ENCODE measurements around the gene RHBDD1.

DNA sequence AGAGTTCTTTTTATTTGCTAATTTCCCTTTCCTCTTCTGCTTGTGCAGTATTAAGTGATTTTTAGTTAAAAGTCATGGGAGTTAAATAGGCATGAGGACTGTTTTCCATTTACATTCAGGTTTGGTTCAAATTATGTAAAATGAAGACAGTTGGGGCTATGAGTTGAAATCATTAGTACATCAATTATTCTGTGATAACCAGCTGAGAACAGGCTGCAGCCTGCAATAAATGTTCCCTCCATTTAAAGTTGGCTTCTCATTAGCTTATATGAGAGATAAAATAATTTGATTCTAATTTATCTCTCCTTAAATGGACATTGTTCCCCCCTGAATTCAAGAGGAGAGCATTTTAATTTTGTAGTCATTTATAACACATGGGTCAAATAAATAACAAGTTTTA, 48.3 kb downstream of the RHBDD1 start:
- TF ChIP-seq, protein P1, sequence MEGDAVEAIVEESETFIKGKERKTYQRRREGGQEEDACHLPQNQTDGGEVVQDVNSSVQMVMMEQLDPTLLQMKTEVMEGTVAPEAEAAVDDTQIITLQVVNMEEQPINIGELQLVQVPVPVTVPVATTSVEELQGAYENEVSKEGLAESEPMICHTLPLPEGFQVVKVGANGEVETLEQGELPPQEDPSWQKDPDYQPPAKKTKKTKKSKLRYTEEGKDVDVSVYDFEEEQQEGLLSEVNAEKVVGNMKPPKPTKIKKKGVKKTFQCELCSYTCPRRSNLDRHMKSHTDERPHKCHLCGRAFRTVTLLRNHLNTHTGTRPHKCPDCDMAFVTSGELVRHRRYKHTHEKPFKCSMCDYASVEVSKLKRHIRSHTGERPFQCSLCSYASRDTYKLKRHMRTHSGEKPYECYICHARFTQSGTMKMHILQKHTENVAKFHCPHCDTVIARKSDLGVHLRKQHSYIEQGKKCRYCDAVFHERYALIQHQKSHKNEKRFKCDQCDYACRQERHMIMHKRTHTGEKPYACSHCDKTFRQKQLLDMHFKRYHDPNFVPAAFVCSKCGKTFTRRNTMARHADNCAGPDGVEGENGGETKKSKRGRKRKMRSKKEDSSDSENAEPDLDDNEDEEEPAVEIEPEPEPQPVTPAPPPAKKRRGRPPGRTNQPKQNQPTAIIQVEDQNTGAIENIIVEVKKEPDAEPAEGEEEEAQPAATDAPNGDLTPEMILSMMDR (IDR thresholded peaks at IDR 0.05; ENCODE audit: low read depth, low read length, missing input control) = no peak
- TF ChIP-seq FOXA1 (IDR thresholded peaks at IDR 0.05) = no peak
- TF ChIP-seq, protein P2, sequence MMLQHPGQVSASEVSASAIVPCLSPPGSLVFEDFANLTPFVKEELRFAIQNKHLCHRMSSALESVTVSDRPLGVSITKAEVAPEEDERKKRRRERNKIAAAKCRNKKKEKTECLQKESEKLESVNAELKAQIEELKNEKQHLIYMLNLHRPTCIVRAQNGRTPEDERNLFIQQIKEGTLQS (IDR thresholded peaks at IDR 0.05) = no peak
- no peak for TF ChIP-seq YY1 (IDR thresholded peaks at IDR 0.05)
- no peak for TF ChIP-seq GABPA (IDR thresholded peaks at IDR 0.05 in 1 of 2, conservative IDR thresholded peaks at IDR 0.05 in 1 of 2)
- TF ChIP-seq, protein P3, sequence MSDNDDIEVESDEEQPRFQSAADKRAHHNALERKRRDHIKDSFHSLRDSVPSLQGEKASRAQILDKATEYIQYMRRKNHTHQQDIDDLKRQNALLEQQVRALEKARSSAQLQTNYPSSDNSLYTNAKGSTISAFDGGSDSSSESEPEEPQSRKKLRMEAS (IDR thresholded peaks at IDR 0.05) = no peak
- no peak for TF ChIP-seq SP1 (IDR thresholded peaks at IDR 0.05)
- TF ChIP-seq, protein P4, sequence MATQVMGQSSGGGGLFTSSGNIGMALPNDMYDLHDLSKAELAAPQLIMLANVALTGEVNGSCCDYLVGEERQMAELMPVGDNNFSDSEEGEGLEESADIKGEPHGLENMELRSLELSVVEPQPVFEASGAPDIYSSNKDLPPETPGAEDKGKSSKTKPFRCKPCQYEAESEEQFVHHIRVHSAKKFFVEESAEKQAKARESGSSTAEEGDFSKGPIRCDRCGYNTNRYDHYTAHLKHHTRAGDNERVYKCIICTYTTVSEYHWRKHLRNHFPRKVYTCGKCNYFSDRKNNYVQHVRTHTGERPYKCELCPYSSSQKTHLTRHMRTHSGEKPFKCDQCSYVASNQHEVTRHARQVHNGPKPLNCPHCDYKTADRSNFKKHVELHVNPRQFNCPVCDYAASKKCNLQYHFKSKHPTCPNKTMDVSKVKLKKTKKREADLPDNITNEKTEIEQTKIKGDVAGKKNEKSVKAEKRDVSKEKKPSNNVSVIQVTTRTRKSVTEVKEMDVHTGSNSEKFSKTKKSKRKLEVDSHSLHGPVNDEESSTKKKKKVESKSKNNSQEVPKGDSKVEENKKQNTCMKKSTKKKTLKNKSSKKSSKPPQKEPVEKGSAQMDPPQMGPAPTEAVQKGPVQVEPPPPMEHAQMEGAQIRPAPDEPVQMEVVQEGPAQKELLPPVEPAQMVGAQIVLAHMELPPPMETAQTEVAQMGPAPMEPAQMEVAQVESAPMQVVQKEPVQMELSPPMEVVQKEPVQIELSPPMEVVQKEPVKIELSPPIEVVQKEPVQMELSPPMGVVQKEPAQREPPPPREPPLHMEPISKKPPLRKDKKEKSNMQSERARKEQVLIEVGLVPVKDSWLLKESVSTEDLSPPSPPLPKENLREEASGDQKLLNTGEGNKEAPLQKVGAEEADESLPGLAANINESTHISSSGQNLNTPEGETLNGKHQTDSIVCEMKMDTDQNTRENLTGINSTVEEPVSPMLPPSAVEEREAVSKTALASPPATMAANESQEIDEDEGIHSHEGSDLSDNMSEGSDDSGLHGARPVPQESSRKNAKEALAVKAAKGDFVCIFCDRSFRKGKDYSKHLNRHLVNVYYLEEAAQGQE (IDR thresholded peaks at IDR 0.05) = no peak
- TF ChIP-seq TAF1 (conservative IDR thresholded peaks at IDR 0.05) = no peak
- TF ChIP-seq JUND (IDR thresholded peaks at IDR 0.05) = no peak
- TF ChIP-seq, protein P5, sequence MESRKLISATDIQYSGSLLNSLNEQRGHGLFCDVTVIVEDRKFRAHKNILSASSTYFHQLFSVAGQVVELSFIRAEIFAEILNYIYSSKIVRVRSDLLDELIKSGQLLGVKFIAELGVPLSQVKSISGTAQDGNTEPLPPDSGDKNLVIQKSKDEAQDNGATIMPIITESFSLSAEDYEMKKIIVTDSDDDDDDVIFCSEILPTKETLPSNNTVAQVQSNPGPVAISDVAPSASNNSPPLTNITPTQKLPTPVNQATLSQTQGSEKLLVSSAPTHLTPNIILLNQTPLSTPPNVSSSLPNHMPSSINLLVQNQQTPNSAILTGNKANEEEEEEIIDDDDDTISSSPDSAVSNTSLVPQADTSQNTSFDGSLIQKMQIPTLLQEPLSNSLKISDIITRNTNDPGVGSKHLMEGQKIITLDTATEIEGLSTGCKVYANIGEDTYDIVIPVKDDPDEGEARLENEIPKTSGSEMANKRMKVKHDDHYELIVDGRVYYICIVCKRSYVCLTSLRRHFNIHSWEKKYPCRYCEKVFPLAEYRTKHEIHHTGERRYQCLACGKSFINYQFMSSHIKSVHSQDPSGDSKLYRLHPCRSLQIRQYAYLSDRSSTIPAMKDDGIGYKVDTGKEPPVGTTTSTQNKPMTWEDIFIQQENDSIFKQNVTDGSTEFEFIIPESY (IDR thresholded peaks at IDR 0.05) = no peak

All from liver (tissue), 3 donors.